Keratinocyte (primary cell): ENCODE measurements around the gene DCUN1D2.

ENCODE experiments used
- CTCF ChIP-seq, 3 experiments: IDR thresholded peaks in 1 of 3; conservative IDR thresholded peaks in 1 of 3; optimal IDR thresholded peaks in 1 of 3; 2 replicates in 2 of 3; 3 replicates in 1 of 3; pipeline versions ENCODE3 to v1.5.1; 2011; ENCODE audit warnings: low read length in 3 of 3, mild to moderate bottlenecking in 3 of 3, moderate library complexity in 2 of 3, control low read depth in 1 of 3, inconsistent platforms in 1 of 3; ENCODE audit not compliant: insufficient read depth in 2 of 3; ENCODE audit errors: extremely low read depth in 1 of 3
- EZH2 ChIP-seq: IDR thresholded peaks from one replicate; pipeline ENCODE4 v1.6.1; 2012; ENCODE audit warnings: inconsistent platforms, mild to moderate bottlenecking, low read length, moderate library complexity

GRCh38 chr13:113531041-113531873 lies 40.7 kb upstream of the DCUN1D2 start:
- no peak for TF ChIP-seq CTCF (optimal IDR thresholded peaks at IDR 0.05 in 1 of 3, IDR thresholded peaks at IDR 0.05 in 1 of 3, conservative IDR thresholded peaks at IDR 0.05 in 1 of 3; ENCODE audit: extremely low read depth in 1 of 3, insufficient read depth in 2 of 3, low read length in 3 of 3)
- TF ChIP-seq EZH2 = no peak
